HepG2 (cell line): ENCODE results near the gene MFSD11. TPM values are rescaled to one million over a fixed set of nuclear protein-coding genes. Genes with fewer than 3 reads are reported as not detected.

Source experiments
- ATF7 ChIP-seq, 2 experiments: fragments of 450-650 bp in 1 of 2; sonication (generic) in 1 of 2; formaldehyde crosslinking in 1 of 2; IDR thresholded peaks; 2 replicates each; pipeline versions ENCODE4 v1.4.0 to v1.6.1; 2016 to 2020; ENCODE audit warnings: antibody characterized with exemption in 1 of 2, mild to moderate bottlenecking in 1 of 2, missing genetic modification reagents in 1 of 2
- CENPX ChIP-seq: sonication (generic); formaldehyde crosslinking; IDR thresholded peaks from 2 replicates; pipeline ENCODE4 v1.9.0; 2021; ENCODE audit warnings: mild to moderate bottlenecking, missing genetic modification reagents, moderate library complexity
- DMAP1 ChIP-seq: IDR thresholded peaks from 2 replicates; pipeline ENCODE4 v1.6.1; 2016
- HDAC1 ChIP-seq: sonication (generic); formaldehyde crosslinking; IDR thresholded peaks from 2 replicates; pipeline ENCODE4 v1.5.1; 2020; ENCODE audit warnings: mild to moderate bottlenecking, missing genetic modification reagents
- HES4 ChIP-seq: sonication (generic); formaldehyde crosslinking; IDR thresholded peaks from 2 replicates; pipeline ENCODE4 v1.9.0; 2021; ENCODE audit warnings: mild to moderate bottlenecking, missing genetic modification reagents, borderline replicate concordance
- HNRNPUL1 ChIP-seq: fragments of 200-400 bp; formaldehyde crosslinking; IDR thresholded peaks from 2 replicates; pipeline ENCODE4 v1.6.1; 2017; ENCODE audit warnings: low read depth, mild to moderate bottlenecking, low read length, moderate library complexity
- KLF16 ChIP-seq, 2 experiments: sonication (generic) in 1 of 2; formaldehyde crosslinking in 1 of 2; IDR thresholded peaks; 2 replicates each; pipeline versions ENCODE4 v1.6.1 to v1.8.0; 2016 to 2023; ENCODE audit warnings: missing genetic modification reagents in 2 of 2, missing compliant biosample characterization in 1 of 2
- MED1 ChIP-seq: sonication (generic); formaldehyde crosslinking; IDR thresholded peaks from 2 replicates; pipeline ENCODE4 v1.4.0; 2020; ENCODE audit warnings: missing genetic modification reagents
- MEIS1 ChIP-seq: sonication (generic); formaldehyde crosslinking; IDR thresholded peaks from 2 replicates; pipeline ENCODE4 v1.9.0; 2021; ENCODE audit warnings: mild to moderate bottlenecking, missing genetic modification reagents, moderate library complexity, borderline replicate concordance
- NR3C1 ChIP-seq: sonication (generic); formaldehyde crosslinking; IDR thresholded peaks from 2 replicates; pipeline ENCODE4 v1.4.0; 2020; ENCODE audit warnings: missing genetic modification reagents
- RAD51 ChIP-seq: fragments of 450-650 bp; IDR thresholded peaks from 2 replicates; pipeline ENCODE4 v1.6.1; 2016; ENCODE audit warnings: borderline replicate concordance
- THAP11 ChIP-seq: IDR thresholded peaks from 2 replicates; pipeline ENCODE4 v1.6.1; 2016; ENCODE audit warnings: missing biosample characterization, missing genetic modification reagents
- ZNF124 ChIP-seq: sonication (generic); formaldehyde crosslinking; IDR thresholded peaks from 2 replicates; pipeline ENCODE4 v1.4.0; 2020; ENCODE audit warnings: missing genetic modification reagents
- ZNF274 ChIP-seq: sonication (generic); formaldehyde crosslinking; IDR thresholded peaks from 2 replicates; pipeline ENCODE4 v1.5.1; 2020; ENCODE audit warnings: mild to moderate bottlenecking, missing genetic modification reagents
- ZNF563 ChIP-seq: sonication (generic); formaldehyde crosslinking; IDR thresholded peaks from 2 replicates; pipeline ENCODE4 v1.8.0; 2022; ENCODE audit warnings: mild to moderate bottlenecking, moderate library complexity, missing genetic modification reagents
- ZNF570 ChIP-seq: sonication (generic); formaldehyde crosslinking; IDR thresholded peaks from 2 replicates; pipeline ENCODE4 v1.4.0; 2020; ENCODE audit warnings: mild to moderate bottlenecking, missing genetic modification reagents, borderline replicate concordance
- ZNF720 ChIP-seq: sonication (generic); formaldehyde crosslinking; IDR thresholded peaks from 2 replicates; pipeline ENCODE4 v1.4.0; 2020; ENCODE audit warnings: missing genetic modification reagents
- ZNF75D ChIP-seq: sonication (generic); formaldehyde crosslinking; IDR thresholded peaks from 2 replicates; pipeline ENCODE4 v1.8.1; 2023; ENCODE audit warnings: missing genetic modification reagents, mild to moderate bottlenecking, borderline replicate concordance
- ZNF772 ChIP-seq: sonication (generic); formaldehyde crosslinking; IDR thresholded peaks from 2 replicates; pipeline ENCODE4 v1.5.0; 2020; ENCODE audit warnings: mild to moderate bottlenecking, missing genetic modification reagents
- ZNF780A ChIP-seq: sonication (generic); formaldehyde crosslinking; IDR thresholded peaks from 2 replicates; pipeline ENCODE4 v1.8.0; 2022; ENCODE audit warnings: mild to moderate bottlenecking, missing genetic modification reagents, moderate library complexity
- ZSCAN22 ChIP-seq: sonication (generic); formaldehyde crosslinking; IDR thresholded peaks from 2 replicates; pipeline ENCODE4 v1.4.0; 2020; ENCODE audit warnings: mild to moderate bottlenecking, missing genetic modification reagents
- ZSCAN31 ChIP-seq: sonication (generic); formaldehyde crosslinking; IDR thresholded peaks from 2 replicates; pipeline ENCODE4 v1.5.0; 2020; ENCODE audit warnings: low read depth, mild to moderate bottlenecking, missing genetic modification reagents
- polyA plus RNA-seq, 8 experiments: library from polyadenylated mRNA; depleted of rRNA in 3 of 8; stranded (reverse) in 7 of 8; unstranded in 1 of 8; fragments of >200 nt; fragmentation: Illumina TruSeq in 4 of 8; extraction: Trizol in 4 of 8; gene quantifications; 2 replicates each; pipeline versions ENCODE4 v1.2.1 to v1.2.3, GENCODE V29; 2011 to 2016; ENCODE audit warnings: low read depth in 4 of 8, missing spikeins in 1 of 8, mixed read lengths in 1 of 8; ENCODE audit not compliant: insufficient read depth in 1 of 8
- total RNA-seq, 5 experiments: library from RNA; depleted of rRNA; stranded (reverse); fragments of >200 nt; fragmentation: Illumina TruSeq; extraction: Trizol; gene quantifications; 2 replicates each; pipeline ENCODE4 v1.2.3, GENCODE V29; 2016; ENCODE audit warnings: low read depth in 1 of 5
- TF ChIP-seq, protein P1 (sequence below), 2 experiments: sonication (generic) in 1 of 2; formaldehyde crosslinking in 1 of 2; IDR thresholded peaks; 2 replicates each; pipeline versions ENCODE4 v1.4.0 to v1.6.1; 2016 to 2020; ENCODE audit warnings: borderline replicate concordance in 1 of 2, low read depth in 1 of 2, mild to moderate bottlenecking in 1 of 2, missing genetic modification reagents in 1 of 2
- TF ChIP-seq, protein P2 (sequence below): sonication (generic); formaldehyde crosslinking; IDR thresholded peaks from 2 replicates; pipeline ENCODE4 v1.4.0; 2020; ENCODE audit warnings: mild to moderate bottlenecking, missing genetic modification reagents
- TF ChIP-seq, protein P3 (sequence below), 2 experiments: fragments of 450-650 bp in 1 of 2; sonication (generic) in 1 of 2; formaldehyde crosslinking; IDR thresholded peaks; 2 replicates each; pipeline versions ENCODE4 v1.5.0 to v1.8.0; 2020 to 2022; ENCODE audit warnings: mild to moderate bottlenecking in 1 of 2, missing genetic modification reagents in 1 of 2

The MFSD11 gene
- total and polyA plus RNA-seq, 2 of the 13 experiments (the other 11 are each of a cell fraction or from before 2014, with no cell fraction given) = 26.1 to 36.3 TPM

DNA sequence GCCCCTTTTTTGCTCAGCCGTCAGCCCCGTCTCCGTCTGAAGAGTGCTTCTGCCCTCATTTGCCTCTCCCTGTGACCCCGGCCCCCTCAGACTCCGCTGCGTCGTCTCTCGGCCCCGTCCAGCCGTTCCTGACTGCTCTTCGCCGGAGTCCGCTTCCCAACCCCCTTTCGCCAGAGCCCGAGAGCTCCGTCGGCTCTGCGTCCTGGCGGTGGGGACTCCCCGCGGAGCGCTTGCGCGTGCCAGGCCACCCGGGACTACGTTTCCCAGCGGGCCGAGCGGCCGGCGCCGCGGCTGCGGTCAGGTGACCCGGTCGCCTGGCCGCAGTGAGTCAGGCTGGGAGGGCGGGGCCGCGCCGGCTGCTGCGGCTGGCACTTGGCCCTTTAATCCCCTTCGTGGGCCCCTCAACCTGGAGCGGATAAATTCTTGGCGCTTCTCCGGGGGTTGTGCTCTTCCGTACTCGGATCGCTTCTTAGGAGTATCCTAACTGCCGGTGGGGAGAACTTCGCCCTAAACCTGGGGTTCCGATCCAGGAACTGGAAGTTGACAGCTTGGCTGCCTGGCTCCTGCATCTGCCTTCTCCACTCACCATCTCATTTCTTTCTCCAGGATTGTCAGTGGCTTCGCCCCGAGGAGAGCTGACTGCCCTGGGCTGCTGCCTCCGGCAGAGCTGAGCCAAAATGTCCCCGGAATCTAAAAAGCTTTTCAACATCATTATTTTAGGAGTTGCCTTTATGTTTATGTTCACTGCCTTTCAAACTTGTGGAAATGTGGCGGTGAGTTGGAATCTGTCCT, at the start of gene MFSD11 (continued):
- TF ChIP-seq, protein P1, sequence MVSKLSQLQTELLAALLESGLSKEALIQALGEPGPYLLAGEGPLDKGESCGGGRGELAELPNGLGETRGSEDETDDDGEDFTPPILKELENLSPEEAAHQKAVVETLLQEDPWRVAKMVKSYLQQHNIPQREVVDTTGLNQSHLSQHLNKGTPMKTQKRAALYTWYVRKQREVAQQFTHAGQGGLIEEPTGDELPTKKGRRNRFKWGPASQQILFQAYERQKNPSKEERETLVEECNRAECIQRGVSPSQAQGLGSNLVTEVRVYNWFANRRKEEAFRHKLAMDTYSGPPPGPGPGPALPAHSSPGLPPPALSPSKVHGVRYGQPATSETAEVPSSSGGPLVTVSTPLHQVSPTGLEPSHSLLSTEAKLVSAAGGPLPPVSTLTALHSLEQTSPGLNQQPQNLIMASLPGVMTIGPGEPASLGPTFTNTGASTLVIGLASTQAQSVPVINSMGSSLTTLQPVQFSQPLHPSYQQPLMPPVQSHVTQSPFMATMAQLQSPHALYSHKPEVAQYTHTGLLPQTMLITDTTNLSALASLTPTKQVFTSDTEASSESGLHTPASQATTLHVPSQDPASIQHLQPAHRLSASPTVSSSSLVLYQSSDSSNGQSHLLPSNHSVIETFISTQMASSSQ (IDR thresholded peaks at IDR 0.05; ENCODE audit: low read depth) = no peak; the same call in 1 of the 2 replicates
- TF ChIP-seq, protein P1 (CRISPR knock-in tag; IDR thresholded peaks at IDR 0.05; ENCODE audit: borderline replicate concordance) = peak; percentile 67
- peak; percentile 15; the same call in 1 of the 2 replicates for TF ChIP-seq ZNF780A
- no peak for TF ChIP-seq CENPX (CRISPR knock-in tag)
- TF ChIP-seq ZSCAN31 (CRISPR knock-in tag) = peak; percentile 73
- TF ChIP-seq HNRNPUL1 = no peak
- 0 out of 2 replicates have a peak, but pooled peaks have one; percentile 61 for TF ChIP-seq NR3C1
- TF ChIP-seq, protein P2, sequence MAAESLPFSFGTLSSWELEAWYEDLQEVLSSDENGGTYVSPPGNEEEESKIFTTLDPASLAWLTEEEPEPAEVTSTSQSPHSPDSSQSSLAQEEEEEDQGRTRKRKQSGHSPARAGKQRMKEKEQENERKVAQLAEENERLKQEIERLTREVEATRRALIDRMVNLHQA (CRISPR knock-in tag) = no peak
- no peak for TF ChIP-seq KLF16 (CRISPR knock-in tag; IDR thresholded peaks at IDR 0.05)
- TF ChIP-seq ZNF75D (CRISPR knock-in tag) = no peak
- peak; percentile 94 for TF ChIP-seq HDAC1 (CRISPR knock-in tag)
- peak; percentile 90 for TF ChIP-seq DMAP1 (CRISPR knock-in tag)
- TF ChIP-seq MED1 (CRISPR knock-in tag) = peak; percentile 42
- TF ChIP-seq ATF7 (IDR thresholded peaks at IDR 0.05) = no peak
- no peak; the same call in 1 of the 2 replicates for TF ChIP-seq ATF7 (CRISPR knock-in tag; IDR thresholded peaks at IDR 0.05)
- TF ChIP-seq ZNF124 (CRISPR knock-in tag) = peak; percentile 84
- peak; percentile 52; the same call in 1 of the 2 replicates for TF ChIP-seq ZNF772 (CRISPR knock-in tag)
- peak; percentile 43; the same call in 1 of the 2 replicates for TF ChIP-seq ZNF570 (CRISPR knock-in tag)
- TF ChIP-seq ZSCAN22 (CRISPR knock-in tag) = peak; percentile 82; the same call in 1 of the 2 replicates
- TF ChIP-seq HES4 = 0 out of 2 replicates have a peak, but pooled peaks have one; percentile 66
- peak; percentile 97 for TF ChIP-seq THAP11 (CRISPR knock-in tag)
- TF ChIP-seq MEIS1 (CRISPR knock-in tag) = peak; percentile 45; the same call in 1 of the 2 replicates
- no peak for TF ChIP-seq ZNF720 (CRISPR knock-in tag)
- TF ChIP-seq ZNF563 (CRISPR knock-in tag) = no peak; the same call in 1 of the 2 replicates
- TF ChIP-seq, protein P3, sequence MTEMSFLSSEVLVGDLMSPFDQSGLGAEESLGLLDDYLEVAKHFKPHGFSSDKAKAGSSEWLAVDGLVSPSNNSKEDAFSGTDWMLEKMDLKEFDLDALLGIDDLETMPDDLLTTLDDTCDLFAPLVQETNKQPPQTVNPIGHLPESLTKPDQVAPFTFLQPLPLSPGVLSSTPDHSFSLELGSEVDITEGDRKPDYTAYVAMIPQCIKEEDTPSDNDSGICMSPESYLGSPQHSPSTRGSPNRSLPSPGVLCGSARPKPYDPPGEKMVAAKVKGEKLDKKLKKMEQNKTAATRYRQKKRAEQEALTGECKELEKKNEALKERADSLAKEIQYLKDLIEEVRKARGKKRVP (CRISPR knock-in tag; IDR thresholded peaks at IDR 0.05) = peak in 1 of 2 experiments; percentile 55; a peak in 2 of 4 replicates
- TF ChIP-seq ZNF274 (CRISPR knock-in tag) = no peak
- peak; percentile 81 for TF ChIP-seq RAD51
